ENCODE data around the gene NADK. TPM values are rescaled to one million over a fixed set of nuclear protein-coding genes. Genes with fewer than 3 reads are reported as not detected.

Gene NADK
- total RNA-seq (28.0 TPM), polyA plus RNA-seq (57.9 TPM)

GRCh38 chr1:1777950-1778662, at the start of gene NADK:
TSS of gene NADK (minus strand) at chr1:1778470. CDS start at chr1:1765406, 13,064 bp downstream.
- Histone ChIP-seq H3K36me3 (ENCODE audit: insufficient read depth) (no peaks in the 10 kb centered on the region), H3K4me1 (ENCODE audit: insufficient read depth) (no peaks in the 10 kb centered on the region)

DNA sequence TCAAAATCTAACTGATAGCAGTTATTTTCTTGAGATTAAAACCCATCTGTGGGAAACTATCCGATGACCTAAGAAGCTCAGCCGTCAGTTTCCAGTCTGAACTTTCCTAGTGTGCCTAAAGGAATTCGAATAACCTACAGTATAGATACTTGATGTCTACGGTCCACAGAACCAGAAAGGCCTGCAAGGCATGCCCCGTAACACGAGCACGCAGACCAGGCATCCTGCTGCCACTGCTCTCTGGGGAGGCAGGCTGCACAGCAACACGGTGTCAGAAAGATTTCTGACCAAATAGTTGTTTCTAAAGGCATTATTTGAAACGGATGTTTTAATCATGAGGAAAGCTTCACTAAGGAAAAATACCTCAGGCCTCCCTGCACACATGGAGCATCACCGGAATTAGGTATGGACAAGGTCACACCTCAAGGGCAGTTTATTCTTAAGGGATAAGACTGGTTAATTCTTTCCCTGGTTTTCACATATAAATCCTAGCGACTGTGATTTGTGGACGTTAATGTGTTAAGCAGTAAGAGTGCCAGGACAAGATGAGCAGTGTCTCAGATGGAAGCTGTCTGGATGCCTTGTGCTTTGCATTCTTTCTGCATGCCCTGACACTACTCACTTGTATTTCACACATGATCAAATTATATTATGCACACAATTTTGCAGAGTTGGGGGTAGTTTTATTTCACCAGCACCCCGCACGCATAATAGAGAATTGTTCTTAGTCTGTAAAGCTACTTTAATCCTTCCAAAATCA, 49.0 kb upstream of the NADK start:
- Histone ChIP-seq H3K4me3 (ENCODE audit: low read depth, low read length) (no peak overlapping the region), H3K27ac (ENCODE audit: low read depth) (no peak overlapping the region), H3K36me3 (ENCODE audit: insufficient read depth) (peaks cover 3% of the 10 kb centered on the region), H3K4me1 (ENCODE audit: insufficient read depth) (no peaks in the 10 kb centered on the region)
- 73% methylated on average over 14 of the region's 14 CpGs for WGBS
- no peak for DNase-seq (ENCODE audit: extremely low spot score)

More at GRCh38 chr1:1777950-1778662, at the start of gene NADK:
- under 1% methylated on average over 99 of the region's 99 CpGs for WGBS
- DNase-seq (ENCODE audit: extremely low spot score), result no peak
- H3K27ac ChIP-seq (ENCODE audit: low read depth), result peak within 1 kb of the TSS; percentile 79
- H3K4me3 ChIP-seq (ENCODE audit: low read depth, low read length), result peak within 1 kb of the TSS; percentile 94

DNA sequence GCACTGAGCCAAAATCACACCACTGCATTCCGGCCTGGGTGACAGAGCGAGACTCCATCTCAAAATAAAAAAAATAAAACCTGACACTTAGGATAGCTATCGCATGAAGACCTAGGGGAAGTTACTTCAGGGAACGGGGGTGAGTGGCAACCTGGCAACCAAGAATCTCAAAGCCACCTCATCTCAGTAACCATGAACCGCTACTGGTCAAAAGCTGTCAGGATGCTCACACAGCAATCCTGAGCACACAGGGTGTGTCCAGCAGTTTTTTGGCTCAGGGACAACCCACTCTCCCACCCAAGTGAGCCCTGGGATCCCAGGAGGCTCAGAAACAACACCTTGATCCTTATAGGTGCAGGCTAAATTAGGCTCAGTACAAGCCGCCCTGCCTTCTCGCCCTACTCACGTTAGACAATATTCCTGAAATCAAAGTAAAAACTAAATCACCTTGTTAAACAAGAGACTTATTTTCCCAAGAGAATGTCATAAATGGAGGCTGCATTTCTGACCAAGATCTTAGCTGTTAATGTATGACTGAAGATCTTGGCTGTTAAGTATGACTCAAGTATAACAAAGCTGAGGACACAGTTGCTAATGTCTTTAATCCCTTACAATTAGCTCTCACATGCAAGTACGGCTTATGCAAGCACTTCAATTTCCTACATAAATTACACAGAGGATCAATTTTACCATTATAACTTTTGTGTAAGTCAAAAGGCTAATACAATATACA, 48.3 kb upstream of the NADK start:
- Histone ChIP-seq H3K36me3 (ENCODE audit: insufficient read depth) (peaks cover 3% of the 10 kb centered on the region), H3K27ac (ENCODE audit: low read depth) (no peak overlapping the region), H3K4me1 (ENCODE audit: insufficient read depth) (no peaks in the 10 kb centered on the region), H3K4me3 (ENCODE audit: low read depth, low read length) (no peak overlapping the region)
- whole genome bisulfite sequencing, result 91% methylated on average over 9 of the region's 9 CpGs
- no peak for DNase-seq (ENCODE audit: extremely low spot score)

- Histone ChIP-seq H3K4me3 (ENCODE audit: low read depth, low read length) (no peak overlapping the region), H3K4me1 (ENCODE audit: insufficient read depth) (no peaks in the 10 kb centered on the region), H3K27ac (ENCODE audit: low read depth) (no peak overlapping the region), H3K36me3 (ENCODE audit: insufficient read depth) (peaks cover 3% of the 10 kb centered on the region)
- 95% methylated on average over 5 of the region's 5 CpGs for WGBS
- DNase-seq (ENCODE audit: extremely low spot score), result no peak
Observed at GRCh38 chr1:1825217-1825616, 46.9 kb upstream of the NADK start.

GRCh38 chr1:1819762-1820161, 41.5 kb upstream of the NADK start:
- 94% methylated on average over 6 of the region's 6 CpGs for WGBS
- H3K36me3 ChIP-seq (ENCODE audit: insufficient read depth), result peaks cover 6% of the 10 kb centered on the region
- no peak overlapping the region for H3K4me3 ChIP-seq (ENCODE audit: low read depth, low read length)
- DNase-seq (ENCODE audit: extremely low spot score), result no peak
- no peak overlapping the region for H3K27ac ChIP-seq (ENCODE audit: low read depth)
- H3K4me1 ChIP-seq (ENCODE audit: insufficient read depth), result no peaks in the 10 kb centered on the region

- H3K4me1 ChIP-seq (ENCODE audit: insufficient read depth), result no peaks in the 10 kb centered on the region
- no peak overlapping the region for H3K4me3 ChIP-seq (ENCODE audit: low read depth, low read length)
- H3K36me3 ChIP-seq (ENCODE audit: insufficient read depth), result peaks cover 6% of the 10 kb centered on the region
- no peak for DNase-seq (ENCODE audit: extremely low spot score)
- H3K27ac ChIP-seq (ENCODE audit: low read depth), result no peak overlapping the region
- WGBS, result 60% methylated on average over 3 of the region's 3 CpGs
Observed at GRCh38 chr1:1817221-1817620, 39.0 kb upstream of the NADK start.

- Histone ChIP-seq H3K4me3 (ENCODE audit: low read depth, low read length) (no peak overlapping the region), H3K27ac (ENCODE audit: low read depth) (no peak overlapping the region)
- WGBS, result 93% methylated on average over 14 of the region's 14 CpGs
Observed at GRCh38 chr1:1815606-1816281, 37.5 kb upstream of the NADK start.

GRCh38 chr1:1809489-1809888, 31.2 kb upstream of the NADK start:
- Histone ChIP-seq H3K36me3 (ENCODE audit: insufficient read depth) (peaks cover 3% of the 10 kb centered on the region), H3K4me1 (ENCODE audit: insufficient read depth) (no peaks in the 10 kb centered on the region), H3K4me3 (ENCODE audit: low read depth, low read length) (no peak overlapping the region), H3K27ac (ENCODE audit: low read depth) (no peak overlapping the region)
- 73% methylated on average over 6 of the region's 6 CpGs for WGBS
- DNase-seq (ENCODE audit: extremely low spot score), result no peak

More at GRCh38 chr1:1815606-1816281, 37.5 kb upstream of the NADK start:
- Histone ChIP-seq H3K36me3 (ENCODE audit: insufficient read depth) (peaks cover 6% of the 10 kb centered on the region), H3K4me1 (ENCODE audit: insufficient read depth) (no peaks in the 10 kb centered on the region)
- DNase-seq (ENCODE audit: extremely low spot score), result no peak

DNA sequence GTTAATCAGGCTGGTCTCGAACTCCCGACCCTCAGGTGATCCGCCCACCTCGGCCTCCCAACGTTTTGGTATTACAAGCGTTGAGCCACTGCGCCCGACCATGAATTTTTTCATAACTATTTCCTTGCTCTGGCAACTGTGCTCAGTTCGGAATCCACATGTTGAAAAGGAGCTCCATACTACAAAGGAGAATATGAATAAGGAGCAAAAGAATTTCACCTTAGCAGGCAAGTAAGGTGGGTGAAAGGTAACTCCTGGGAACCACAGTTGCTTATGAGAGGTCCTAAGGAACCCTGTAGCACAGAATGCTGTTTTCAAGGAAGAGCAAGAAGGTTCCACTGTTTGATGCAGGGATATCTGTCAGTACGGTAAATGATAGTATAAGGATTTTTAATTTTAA, 29.9 kb upstream of the NADK start:
- H3K4me3 ChIP-seq (ENCODE audit: low read depth, low read length), result no peak overlapping the region
- DNase-seq (ENCODE audit: extremely low spot score), result no peak
- H3K4me1 ChIP-seq (ENCODE audit: insufficient read depth), result no peaks in the 10 kb centered on the region
- no peak overlapping the region for H3K27ac ChIP-seq (ENCODE audit: low read depth)
- H3K36me3 ChIP-seq (ENCODE audit: insufficient read depth), result peaks cover 3% of the 10 kb centered on the region
- 95% methylated on average over 10 of the region's 10 CpGs for WGBS

DNA sequence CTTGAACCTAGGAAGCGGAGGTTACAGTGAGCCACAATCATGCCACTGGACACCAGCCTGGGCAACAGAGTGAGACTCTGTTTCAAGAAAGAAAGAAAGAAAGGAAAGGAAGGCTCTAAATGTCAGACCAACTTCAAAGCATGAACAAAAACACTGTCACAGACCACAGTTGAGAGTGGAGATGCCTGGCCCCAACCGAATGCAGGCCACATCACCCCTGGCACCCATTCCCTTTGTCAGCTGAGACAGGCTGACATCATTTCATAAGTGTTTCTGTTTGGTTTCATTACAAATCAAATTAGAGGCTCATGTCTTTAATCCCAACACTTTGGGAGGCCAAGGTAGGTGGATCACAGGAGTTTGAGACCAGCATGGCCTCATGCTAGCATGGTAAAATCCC, 28.6 kb upstream of the NADK start:
- DNase-seq (ENCODE audit: extremely low spot score), result no peak
- Histone ChIP-seq H3K4me3 (ENCODE audit: low read depth, low read length) (no peak overlapping the region), H3K36me3 (ENCODE audit: insufficient read depth) (no peaks in the 10 kb centered on the region), H3K27ac (ENCODE audit: low read depth) (no peak overlapping the region), H3K4me1 (ENCODE audit: insufficient read depth) (no peaks in the 10 kb centered on the region)
- 82% methylated on average over 2 of the region's 2 CpGs for WGBS

GRCh38 chr1:1804301-1804700, 26.0 kb upstream of the NADK start:
- Histone ChIP-seq H3K4me1 (ENCODE audit: insufficient read depth) (no peaks in the 10 kb centered on the region), H3K36me3 (ENCODE audit: insufficient read depth) (no peaks in the 10 kb centered on the region), H3K4me3 (ENCODE audit: low read depth, low read length) (no peak overlapping the region), H3K27ac (ENCODE audit: low read depth) (no peak overlapping the region)
- whole genome bisulfite sequencing, result 94% methylated on average over 8 of the region's 8 CpGs
- no peak for DNase-seq (ENCODE audit: extremely low spot score)

GRCh38 chr1:1802871-1803270, 24.6 kb upstream of the NADK start:
- 100% methylated on average over 1 of the region's 1 CpG for WGBS
- Histone ChIP-seq H3K27ac (ENCODE audit: low read depth) (no peak overlapping the region), H3K36me3 (ENCODE audit: insufficient read depth) (no peaks in the 10 kb centered on the region)

GRCh38 chr1:1799716-1800115, 21.4 kb upstream of the NADK start:
- no peak for DNase-seq (ENCODE audit: extremely low spot score)
- H3K36me3 ChIP-seq (ENCODE audit: insufficient read depth), result no peaks in the 10 kb centered on the region
- H3K27ac ChIP-seq (ENCODE audit: low read depth), result no peak overlapping the region
- no peak overlapping the region for H3K4me3 ChIP-seq (ENCODE audit: low read depth, low read length)
- 89% methylated on average over 5 of the region's 5 CpGs for WGBS
- H3K4me1 ChIP-seq (ENCODE audit: insufficient read depth), result no peaks in the 10 kb centered on the region

More at GRCh38 chr1:1802871-1803270, 24.6 kb upstream of the NADK start:
- Histone ChIP-seq H3K4me1 (ENCODE audit: insufficient read depth) (no peaks in the 10 kb centered on the region), H3K4me3 (ENCODE audit: low read depth, low read length) (no peak overlapping the region)
- DNase-seq (ENCODE audit: extremely low spot score), result no peak
